Measurements from ENCODE around the gene PGBD2.
"Not testable (repeated sequence)": the region's sequence is repeated elsewhere in the genome, so short reads cannot be mapped to it uniquely, and the experiment has no call there.

Gene PGBD2

GRCh38 chr1:248885646-248886045 is 20.4 kb upstream of the PGBD2 start:
- DNase-seq, result no peak
- in situ Hi-C loops (cut with HindIII; ENCODE audit: low pct_ligation_motif_present, low pct_unique_long_range_greater_than_20kb, low sequenced_read_pairs), result no loop called here

GRCh38 chr1:248886237-248886895 is 19.7 kb upstream of the PGBD2 start:
- in situ Hi-C loops (cut with HindIII; ENCODE audit: low pct_ligation_motif_present, low pct_unique_long_range_greater_than_20kb, low sequenced_read_pairs), result no loop called here
- no peak for DNase-seq

GRCh38 chr1:248889914-248890243 is 16.2 kb upstream of the PGBD2 start:
- DNase-seq; in situ Hi-C loops (cut with HindIII; ENCODE audit: low pct_ligation_motif_present, low pct_unique_long_range_greater_than_20kb, low sequenced_read_pairs): not testable (repeated sequence)

- no peak for DNase-seq
- in situ Hi-C loops (cut with HindIII; ENCODE audit: low pct_ligation_motif_present, low pct_unique_long_range_greater_than_20kb, low sequenced_read_pairs), result no loop called here
These were observed 15.2 kb upstream of the PGBD2 start for GRCh38 chr1:248890549-248891498.

- in situ Hi-C loops (cut with HindIII; ENCODE audit: low pct_ligation_motif_present, low pct_unique_long_range_greater_than_20kb, low sequenced_read_pairs), result no loop called here
- DNase-seq, result no peak
These were observed 14.3 kb upstream of the PGBD2 start for GRCh38 chr1:248891758-248892157.

GRCh38 chr1:248892590-248892989 is 13.4 kb upstream of the PGBD2 start:
- in situ Hi-C loops (cut with HindIII; ENCODE audit: low pct_ligation_motif_present, low pct_unique_long_range_greater_than_20kb, low sequenced_read_pairs), result no loop called here
- DNase-seq, result no peak

- in situ Hi-C loops (cut with HindIII; ENCODE audit: low pct_ligation_motif_present, low pct_unique_long_range_greater_than_20kb, low sequenced_read_pairs), result no loop called here
- no peak for DNase-seq
These were observed 11.2 kb upstream of the PGBD2 start for GRCh38 chr1:248894837-248895236.

GRCh38 chr1:248897412-248898337 is 8.4 kb upstream of the PGBD2 start:
- DNase-seq, result no peak
- in situ Hi-C loops (cut with HindIII; ENCODE audit: low pct_ligation_motif_present, low pct_unique_long_range_greater_than_20kb, low sequenced_read_pairs), result no loop called here

GRCh38 chr1:248900637-248901036 is 5.4 kb upstream of the PGBD2 start:
- in situ Hi-C loops (cut with HindIII; ENCODE audit: low pct_ligation_motif_present, low pct_unique_long_range_greater_than_20kb, low sequenced_read_pairs), result no loop called here
- no peak for DNase-seq

- in situ Hi-C loops (cut with HindIII; ENCODE audit: low pct_ligation_motif_present, low pct_unique_long_range_greater_than_20kb, low sequenced_read_pairs), result no loop called here
These were observed 4.5 kb upstream of the PGBD2 start for GRCh38 chr1:248901578-248901977.

GRCh38 chr1:248904437-248905216 is 1.4 kb upstream of the PGBD2 start:
- in situ Hi-C loops (cut with HindIII; ENCODE audit: low pct_ligation_motif_present, low pct_unique_long_range_greater_than_20kb, low sequenced_read_pairs), result no loop called here
- DNase-seq, result no peak

More at GRCh38 chr1:248901578-248901977, 4.5 kb upstream of the PGBD2 start:
- no peak for DNase-seq

- in situ Hi-C loops (cut with HindIII; ENCODE audit: low pct_ligation_motif_present, low pct_unique_long_range_greater_than_20kb, low sequenced_read_pairs), result no loop called here
- DNase-seq, result no peak
These were observed 400 bp upstream of the PGBD2 start for GRCh38 chr1:248905662-248906008.

- in situ Hi-C loops (cut with HindIII; ENCODE audit: low pct_ligation_motif_present, low pct_unique_long_range_greater_than_20kb, low sequenced_read_pairs), result no loop called here
- peak; percentile 33 for DNase-seq
These were observed 972 bp downstream of the PGBD2 start for GRCh38 chr1:248906753-248907661.

GRCh38 chr1:248910761-248911160 is 4.7 kb downstream of the PGBD2 start:
- in situ Hi-C loops (cut with HindIII; ENCODE audit: low pct_ligation_motif_present, low pct_unique_long_range_greater_than_20kb, low sequenced_read_pairs), result no loop called here

GRCh38 chr1:248913933-248914332 is 7.9 kb downstream of the PGBD2 start:
- no peak for DNase-seq
- in situ Hi-C loops (cut with HindIII; ENCODE audit: low pct_ligation_motif_present, low pct_unique_long_range_greater_than_20kb, low sequenced_read_pairs), result no loop called here

More at GRCh38 chr1:248910761-248911160, 4.7 kb downstream of the PGBD2 start:
- DNase-seq, result no peak

- in situ Hi-C loops (cut with HindIII; ENCODE audit: low pct_ligation_motif_present, low pct_unique_long_range_greater_than_20kb, low sequenced_read_pairs), result no loop called here
These were observed 8.9 kb downstream of the PGBD2 start for GRCh38 chr1:248914796-248915381.

GRCh38 chr1:248918131-248918530 is 12.1 kb downstream of the PGBD2 start:
- no peak for DNase-seq
- in situ Hi-C loops (cut with HindIII; ENCODE audit: low pct_ligation_motif_present, low pct_unique_long_range_greater_than_20kb, low sequenced_read_pairs), result no loop called here

More at GRCh38 chr1:248914796-248915381, 8.9 kb downstream of the PGBD2 start:
- no peak for DNase-seq

Data from ACHN (cell line).